SK-N-SH treated with all-trans-retinoic acid at 6 μM for 48 hours (cell line): ENCODE results near the gene CNTNAP2.

Experiments used
- ATAC-seq: fragments of 200-7000 bp; cut with Tn5 transposase; 3 replicates; pipeline ENCODE4 v1.9.1; 2020; ENCODE audit warnings: mild to moderate bottlenecking, moderate library complexity
- ARNTL ChIP-seq: fragments of 450-650 bp; formaldehyde crosslinking; IDR thresholded peaks from 2 replicates; pipeline ENCODE4 v1.5.0; 2020; ENCODE audit warnings: low read depth, mild to moderate bottlenecking, moderate library complexity, borderline replicate concordance
- BACH2 ChIP-seq: fragments of 250-450 bp; sonication (Bioruptor Pico); IDR thresholded peaks from 2 replicates; pipeline ENCODE4 v1.9.0; 2021; ENCODE audit warnings: mild to moderate bottlenecking, borderline replicate concordance
- CSDC2 ChIP-seq: fragments of 250-450 bp; sonication (Bioruptor Pico); IDR thresholded peaks from 2 replicates; pipeline ENCODE4 v1.5.0; 2020; ENCODE audit warnings: mild to moderate bottlenecking, moderate library complexity
- GLIS3 ChIP-seq: fragments of 250-450 bp; sonication (Bioruptor Pico); IDR thresholded peaks from 2 replicates; pipeline ENCODE4 v1.5.0; 2020; ENCODE audit warnings: mild to moderate bottlenecking, moderate library complexity
- ISL1 ChIP-seq: fragments of 250-450 bp; sonication (Bioruptor Pico); IDR thresholded peaks from 2 replicates; pipeline ENCODE4 v2.1.2; 2022; ENCODE audit warnings: mild to moderate bottlenecking, moderate library complexity
- OSR1 ChIP-seq: fragments of 250-450 bp; sonication (Bioruptor Pico); IDR thresholded peaks from 2 replicates; pipeline ENCODE4 v1.8.0; 2022; ENCODE audit warnings: moderate library complexity, mild to moderate bottlenecking, inconsistent platforms
- PPARA ChIP-seq: fragments of 250-450 bp; sonication (Bioruptor Pico); IDR thresholded peaks from 2 replicates; pipeline ENCODE4 v1.5.0; 2020; ENCODE audit warnings: mild to moderate bottlenecking, borderline replicate concordance
- RARB ChIP-seq: fragments of 250-450 bp; sonication (Bioruptor Pico); IDR thresholded peaks from 2 replicates; pipeline ENCODE4 v1.8.0; 2021; ENCODE audit warnings: mild to moderate bottlenecking, moderate library complexity
- SNAI2 ChIP-seq: fragments of 250-450 bp; sonication (Bioruptor Pico); IDR thresholded peaks from 2 replicates; pipeline ENCODE4 v1.5.0; 2020; ENCODE audit warnings: mild to moderate bottlenecking, moderate library complexity
- TCF4 ChIP-seq: fragments of 250-450 bp; sonication (Bioruptor Pico); IDR thresholded peaks from 2 replicates; pipeline ENCODE4 v1.8.0; 2021; ENCODE audit warnings: mild to moderate bottlenecking, moderate library complexity, borderline replicate concordance
- TOX ChIP-seq: fragments of 250-450 bp; sonication (Bioruptor Pico); IDR thresholded peaks from 2 replicates; pipeline ENCODE4 v1.8.0; 2021; ENCODE audit warnings: mild to moderate bottlenecking, moderate library complexity, borderline replicate concordance
- TSHZ2 ChIP-seq: fragments of 250-450 bp; sonication (Bioruptor Pico); IDR thresholded peaks from 2 replicates; pipeline ENCODE4 v1.5.0; 2020; ENCODE audit warnings: mild to moderate bottlenecking, moderate library complexity
- ZC3H10 ChIP-seq: fragments of 250-450 bp; sonication (Bioruptor Pico); IDR thresholded peaks from 2 replicates; pipeline ENCODE4 v1.5.1; 2021; ENCODE audit warnings: mild to moderate bottlenecking, moderate library complexity
- ZFP30 ChIP-seq: fragments of 450-650 bp; formaldehyde crosslinking; IDR thresholded peaks from 2 replicates; pipeline ENCODE4 v1.5.0; 2022; ENCODE audit warnings: mild to moderate bottlenecking, moderate library complexity
- ZNF565 ChIP-seq: fragments of 450-650 bp; formaldehyde crosslinking; conservative IDR thresholded peaks from 2 replicates; pipeline ENCODE4 v1.5.0; 2020; ENCODE audit warnings: low read depth, mild to moderate bottlenecking, moderate library complexity
- ZNF70 ChIP-seq: fragments of 450-650 bp; formaldehyde crosslinking; IDR thresholded peaks from 2 replicates; pipeline ENCODE4 v1.5.0; 2020; ENCODE audit warnings: mild to moderate bottlenecking, moderate library complexity
- ZNF8 ChIP-seq: fragments of 450-650 bp; formaldehyde crosslinking; IDR thresholded peaks from 2 replicates; pipeline ENCODE4 v1.5.0; 2020; ENCODE audit warnings: mild to moderate bottlenecking, moderate library complexity
- TF ChIP-seq, protein P1 (sequence below): fragments of 250-450 bp; sonication (Bioruptor Pico); IDR thresholded peaks from 2 replicates; pipeline ENCODE4 v1.8.0; 2020; ENCODE audit warnings: mild to moderate bottlenecking, moderate library complexity, borderline replicate concordance
- TF ChIP-seq, protein P2 (sequence below): fragments of 250-450 bp; sonication (Bioruptor Pico); IDR thresholded peaks from 2 replicates; pipeline ENCODE4 v1.5.1; 2020; ENCODE audit warnings: low read depth, mild to moderate bottlenecking, moderate library complexity
- TF ChIP-seq, protein P3 (sequence below): fragments of 250-450 bp; sonication (Bioruptor Pico); IDR thresholded peaks from 2 replicates; pipeline ENCODE4 v1.8.0; 2021; ENCODE audit warnings: low read depth, mild to moderate bottlenecking, moderate library complexity, borderline replicate concordance

The CNTNAP2 gene

DNA sequence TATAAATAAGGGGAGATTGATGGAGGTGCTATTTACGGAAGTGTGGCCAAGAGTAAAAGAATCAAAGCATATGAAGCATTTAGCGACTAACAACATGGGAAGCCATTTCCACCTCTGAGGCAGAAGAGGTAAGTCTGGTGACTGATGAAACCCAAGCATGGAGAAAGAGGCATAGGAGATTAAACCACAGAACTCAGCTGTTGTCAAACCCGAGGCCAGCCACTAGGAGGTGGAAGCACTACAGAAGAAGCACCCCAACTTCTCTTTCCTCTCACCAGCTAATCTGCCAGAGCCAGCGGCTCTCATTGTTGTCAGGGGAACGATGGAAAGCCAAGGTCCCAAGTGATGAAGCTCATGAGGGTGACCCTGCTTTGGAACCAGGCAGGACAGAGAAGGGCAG is 19.6 kb upstream of the CNTNAP2 start:
- no peak for TF ChIP-seq TSHZ2 (CRISPR knock-in tag)
- no peak for TF ChIP-seq ZNF8 (CRISPR knock-in tag)
- no peak for TF ChIP-seq ZC3H10 (CRISPR knock-in tag)
- TF ChIP-seq SNAI2 (CRISPR knock-in tag): no peak
- TF ChIP-seq, protein P1, sequence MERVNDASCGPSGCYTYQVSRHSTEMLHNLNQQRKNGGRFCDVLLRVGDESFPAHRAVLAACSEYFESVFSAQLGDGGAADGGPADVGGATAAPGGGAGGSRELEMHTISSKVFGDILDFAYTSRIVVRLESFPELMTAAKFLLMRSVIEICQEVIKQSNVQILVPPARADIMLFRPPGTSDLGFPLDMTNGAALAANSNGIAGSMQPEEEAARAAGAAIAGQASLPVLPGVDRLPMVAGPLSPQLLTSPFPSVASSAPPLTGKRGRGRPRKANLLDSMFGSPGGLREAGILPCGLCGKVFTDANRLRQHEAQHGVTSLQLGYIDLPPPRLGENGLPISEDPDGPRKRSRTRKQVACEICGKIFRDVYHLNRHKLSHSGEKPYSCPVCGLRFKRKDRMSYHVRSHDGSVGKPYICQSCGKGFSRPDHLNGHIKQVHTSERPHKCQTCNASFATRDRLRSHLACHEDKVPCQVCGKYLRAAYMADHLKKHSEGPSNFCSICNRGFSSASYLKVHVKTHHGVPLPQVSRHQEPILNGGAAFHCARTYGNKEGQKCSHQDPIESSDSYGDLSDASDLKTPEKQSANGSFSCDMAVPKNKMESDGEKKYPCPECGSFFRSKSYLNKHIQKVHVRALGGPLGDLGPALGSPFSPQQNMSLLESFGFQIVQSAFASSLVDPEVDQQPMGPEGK (CRISPR knock-in tag): no peak
- TF ChIP-seq, protein P2, sequence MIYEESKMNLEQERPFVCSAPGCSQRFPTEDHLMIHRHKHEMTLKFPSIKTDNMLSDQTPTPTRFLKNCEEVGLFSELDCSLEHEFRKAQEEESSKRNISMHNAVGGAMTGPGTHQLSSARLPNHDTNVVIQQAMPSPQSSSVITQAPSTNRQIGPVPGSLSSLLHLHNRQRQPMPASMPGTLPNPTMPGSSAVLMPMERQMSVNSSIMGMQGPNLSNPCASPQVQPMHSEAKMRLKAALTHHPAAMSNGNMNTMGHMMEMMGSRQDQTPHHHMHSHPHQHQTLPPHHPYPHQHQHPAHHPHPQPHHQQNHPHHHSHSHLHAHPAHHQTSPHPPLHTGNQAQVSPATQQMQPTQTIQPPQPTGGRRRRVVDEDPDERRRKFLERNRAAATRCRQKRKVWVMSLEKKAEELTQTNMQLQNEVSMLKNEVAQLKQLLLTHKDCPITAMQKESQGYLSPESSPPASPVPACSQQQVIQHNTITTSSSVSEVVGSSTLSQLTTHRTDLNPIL (CRISPR knock-in tag): no peak
- TF ChIP-seq PPARA (CRISPR knock-in tag): no peak
- TF ChIP-seq ARNTL: no peak
- no peak for TF ChIP-seq ZNF565 (CRISPR knock-in tag)
- no peak for TF ChIP-seq ZFP30 (CRISPR knock-in tag)
- TF ChIP-seq BACH2 (CRISPR knock-in tag): no peak
- TF ChIP-seq, all 23 proteins: peak for 0
- ATAC-seq: no peak

GRCh38 chr7:146106319-146106718 is 10.3 kb upstream of the CNTNAP2 start:
- no peak for ATAC-seq

GRCh38 chr7:146112755-146113154 is 3.8 kb upstream of the CNTNAP2 start:
- ATAC-seq: no peak
- TF ChIP-seq ZNF8 (CRISPR knock-in tag): no peak
- TF ChIP-seq ARNTL: no peak
- TF ChIP-seq, protein P1 (CRISPR knock-in tag): no peak
- TF ChIP-seq, protein P3, sequence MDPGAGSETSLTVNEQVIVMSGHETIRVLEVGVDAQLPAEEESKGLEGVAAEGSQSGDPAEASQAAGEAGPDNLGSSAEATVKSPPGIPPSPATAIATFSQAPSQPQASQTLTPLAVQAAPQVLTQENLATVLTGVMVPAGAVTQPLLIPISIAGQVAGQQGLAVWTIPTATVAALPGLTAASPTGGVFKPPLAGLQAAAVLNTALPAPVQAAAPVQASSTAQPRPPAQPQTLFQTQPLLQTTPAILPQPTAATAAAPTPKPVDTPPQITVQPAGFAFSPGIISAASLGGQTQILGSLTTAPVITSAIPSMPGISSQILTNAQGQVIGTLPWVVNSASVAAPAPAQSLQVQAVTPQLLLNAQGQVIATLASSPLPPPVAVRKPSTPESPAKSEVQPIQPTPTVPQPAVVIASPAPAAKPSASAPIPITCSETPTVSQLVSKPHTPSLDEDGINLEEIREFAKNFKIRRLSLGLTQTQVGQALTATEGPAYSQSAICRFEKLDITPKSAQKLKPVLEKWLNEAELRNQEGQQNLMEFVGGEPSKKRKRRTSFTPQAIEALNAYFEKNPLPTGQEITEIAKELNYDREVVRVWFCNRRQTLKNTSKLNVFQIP (CRISPR knock-in tag): no peak
- no peak for TF ChIP-seq ZNF70 (CRISPR knock-in tag)
- TF ChIP-seq ZC3H10 (CRISPR knock-in tag): no peak
- TF ChIP-seq BACH2 (CRISPR knock-in tag): no peak
- no peak for TF ChIP-seq ZFP30 (CRISPR knock-in tag)
- no peak for TF ChIP-seq PPARA (CRISPR knock-in tag)
- no peak for TF ChIP-seq TCF4 (CRISPR knock-in tag)
- TF ChIP-seq RARB: no peak
- TF ChIP-seq ZNF565 (CRISPR knock-in tag): no peak
- TF ChIP-seq ISL1 (CRISPR knock-in tag): no peak
- TF ChIP-seq TOX (CRISPR knock-in tag): no peak
- TF ChIP-seq, protein P2 (CRISPR knock-in tag): no peak
- no peak for TF ChIP-seq GLIS3 (CRISPR knock-in tag)
- no peak for TF ChIP-seq CSDC2 (CRISPR knock-in tag)
- TF ChIP-seq OSR1 (CRISPR knock-in tag): no peak

More at GRCh38 chr7:146106319-146106718, 10.3 kb upstream of the CNTNAP2 start:
- TF ChIP-seq PPARA (CRISPR knock-in tag): no peak
- TF ChIP-seq, protein P2 (CRISPR knock-in tag): no peak
- no peak for TF ChIP-seq ZNF70 (CRISPR knock-in tag)
- no peak for TF ChIP-seq CSDC2 (CRISPR knock-in tag)
- TF ChIP-seq ISL1 (CRISPR knock-in tag): no peak
- no peak for TF ChIP-seq TCF4 (CRISPR knock-in tag)
- TF ChIP-seq ZC3H10 (CRISPR knock-in tag): no peak
- TF ChIP-seq ZFP30 (CRISPR knock-in tag): no peak
- no peak for TF ChIP-seq TOX (CRISPR knock-in tag)
